Stimulated activated CD8-positive, alpha-beta memory T cell treated with anti-CD3 and anti-CD28 coated beads, Interleukin-7, amount 100 ng/mL, for 48 hours (primary cell): ENCODE measurements around the gene HDAC1.
"Not testable (repeated sequence)": the region's sequence is repeated elsewhere in the genome, so short reads cannot be mapped to it uniquely, and the experiment has no call there.

Source experiments
- DNase-seq, 2 donors: peaks; one replicate each; pipeline ENCODE4 v3.0.0-alpha.2; 2020; ENCODE audit warnings: low read depth in 1 of 2; ENCODE audit errors: extremely low read depth in 1 of 2

HDAC1 gene

GRCh38 chr1:32273391-32274208, 18.3 kb upstream of the HDAC1 start:
- peak; percentile 64 to 82 for DNase-seq

GRCh38 chr1:32274646-32275340, 17.1 kb upstream of the HDAC1 start:
- DNase-seq, result no peak

DNA sequence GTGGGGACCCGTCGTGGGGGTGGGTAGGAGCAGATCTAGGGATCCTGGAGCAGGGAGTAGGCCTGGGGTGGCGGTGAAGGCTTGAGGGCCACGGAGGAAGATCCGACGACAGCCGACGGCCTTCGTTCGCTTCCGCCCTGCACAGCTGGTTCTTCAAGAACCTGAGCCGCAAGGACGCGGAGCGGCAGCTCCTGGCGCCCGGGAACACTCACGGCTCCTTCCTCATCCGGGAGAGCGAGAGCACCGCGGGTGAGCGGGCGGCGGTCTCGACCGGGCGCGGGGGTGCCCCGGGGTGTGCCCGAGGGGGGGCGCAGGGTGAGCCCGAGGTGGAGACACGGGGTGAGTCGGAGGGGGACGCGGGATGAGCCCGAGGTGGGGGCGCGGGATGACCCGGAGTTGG, 16.5 kb upstream of the HDAC1 start:
- DNase-seq, result no peak

GRCh38 chr1:32276032-32276782, 15.7 kb upstream of the HDAC1 start:
- DNase-seq, result no peak

- DNase-seq, result not testable (repeated sequence)
Observed at GRCh38 chr1:32284777-32285176, 7.1 kb upstream of the HDAC1 start.

DNA sequence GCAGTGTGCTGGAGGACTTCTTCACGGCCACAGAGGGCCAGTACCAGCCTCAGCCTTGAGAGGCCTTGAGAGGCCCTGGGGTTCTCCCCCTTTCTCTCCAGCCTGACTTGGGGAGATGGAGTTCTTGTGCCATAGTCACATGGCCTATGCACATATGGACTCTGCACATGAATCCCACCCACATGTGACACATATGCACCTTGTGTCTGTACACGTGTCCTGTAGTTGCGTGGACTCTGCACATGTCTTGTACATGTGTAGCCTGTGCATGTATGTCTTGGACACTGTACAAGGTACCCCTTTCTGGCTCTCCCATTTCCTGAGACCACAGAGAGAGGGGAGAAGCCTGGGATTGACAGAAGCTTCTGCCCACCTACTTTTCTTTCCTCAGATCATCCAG, 6.2 kb upstream of the HDAC1 start:
- no peak for DNase-seq

- no peak for DNase-seq
Observed at GRCh38 chr1:32286763-32287162, 5.1 kb upstream of the HDAC1 start.

- no peak for DNase-seq
Observed at GRCh38 chr1:32289256-32289655, 2.6 kb upstream of the HDAC1 start.

- no peak for DNase-seq
Observed at GRCh38 chr1:32291145-32291707, 657 bp upstream of the HDAC1 start.

- not testable (repeated sequence) for DNase-seq
Observed at GRCh38 chr1:32298211-32298610, 6.3 kb downstream of the HDAC1 start.

- no peak for DNase-seq
Observed at GRCh38 chr1:32299327-32299726, 7.4 kb downstream of the HDAC1 start.

GRCh38 chr1:32303358-32303757, 11.5 kb downstream of the HDAC1 start:
- DNase-seq, result no peak

- no peak for DNase-seq
Observed at GRCh38 chr1:32303997-32304622, 12.2 kb downstream of the HDAC1 start.

DNA sequence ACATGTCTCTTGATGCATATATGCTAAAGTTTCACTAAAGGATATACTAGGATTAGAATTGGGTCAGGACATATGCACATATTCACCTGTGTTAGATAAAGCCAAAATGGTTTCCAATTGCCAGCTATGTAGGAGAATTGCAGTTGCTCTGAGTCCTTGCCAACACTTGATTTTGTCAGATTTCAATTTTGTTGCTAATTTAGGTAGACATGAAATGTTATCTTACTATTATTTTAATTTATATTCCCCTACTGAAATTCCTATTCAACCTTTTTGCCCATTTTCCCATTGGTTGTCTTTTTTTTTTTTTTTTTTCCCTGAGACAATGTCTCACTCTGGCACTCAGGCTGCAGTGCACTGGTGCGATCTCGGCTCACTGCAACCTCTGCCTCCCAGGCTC, 13.4 kb downstream of the HDAC1 start:
- no peak for DNase-seq

- no peak for DNase-seq
Observed at GRCh38 chr1:32307324-32307723, 15.4 kb downstream of the HDAC1 start.

GRCh38 chr1:32309960-32310359, 18.1 kb downstream of the HDAC1 start:
- DNase-seq, result no peak

- no peak for DNase-seq
Observed at GRCh38 chr1:32311709-32312393, 20.0 kb downstream of the HDAC1 start.

DNA sequence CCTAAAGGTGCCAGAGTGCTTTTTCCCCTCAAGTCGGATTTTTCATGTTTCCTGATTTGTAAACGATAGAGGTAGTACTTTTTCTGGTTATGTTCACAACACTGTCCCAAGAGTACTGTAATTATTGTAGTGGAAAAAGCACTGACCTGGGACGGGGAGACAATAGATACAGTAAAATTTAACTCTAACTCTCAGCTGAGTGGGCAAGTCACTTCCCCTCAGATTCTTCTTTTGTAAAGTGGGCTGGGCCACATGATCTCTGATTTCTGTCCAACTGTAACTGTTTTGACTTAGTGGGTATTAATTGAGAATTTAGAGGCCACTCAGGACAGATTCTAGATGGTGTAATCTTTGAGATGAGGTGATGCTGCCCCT, 25.0 kb downstream of the HDAC1 start:
- DNase-seq, result no peak

DNA sequence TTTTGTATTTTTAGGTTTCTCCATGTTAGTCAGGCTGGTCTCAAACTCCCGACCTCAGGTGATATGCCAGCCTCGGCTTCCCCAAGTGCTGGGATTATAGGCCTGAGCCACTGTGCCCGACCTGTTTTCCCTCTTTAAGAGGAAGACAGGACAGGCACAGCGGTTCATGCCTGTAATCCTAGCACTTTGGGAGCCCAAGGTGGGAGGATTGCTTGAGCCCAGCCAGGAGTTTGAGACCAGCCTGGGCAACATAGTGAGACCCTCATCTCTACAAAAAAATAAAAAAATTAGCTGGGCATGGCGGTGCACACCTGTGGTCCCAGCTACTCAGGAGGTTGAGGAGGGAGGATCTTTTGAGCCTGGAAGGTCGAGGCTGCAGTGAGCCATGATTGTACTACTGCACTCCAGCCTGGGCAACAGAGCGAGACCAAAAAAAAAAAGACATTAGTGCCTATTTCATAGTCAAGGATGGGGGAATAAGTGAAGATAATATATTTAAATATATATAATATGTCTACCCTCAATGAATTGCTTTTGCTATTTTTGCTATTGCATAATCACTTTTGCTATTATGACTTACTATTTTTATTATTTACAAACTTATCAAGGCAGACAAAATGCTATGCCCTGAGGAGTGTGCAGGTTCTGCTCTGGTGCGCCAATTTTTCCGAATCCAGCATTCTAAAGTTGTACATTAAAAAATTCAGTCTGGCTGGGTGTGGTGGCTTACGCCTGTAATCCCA, 26.4 kb downstream of the HDAC1 start:
- no peak for DNase-seq
